ENCODE data around the gene PLEKHG7.
A peak's percentile ranks its signal among the peaks of the same experiment; 100 is the strongest.

PLEKHG7 gene

GRCh38 chr12:92794814-92795213 lies 92.0 kb downstream of the PLEKHG7 start:
- DNase-seq (ENCODE audit: low spot score) = no peak

GRCh38 chr12:92796650-92797049 lies 93.9 kb downstream of the PLEKHG7 start:
- DNase-seq (ENCODE audit: low spot score) (peak; percentile 14), FAIRE-seq (peak; percentile 60)

More at GRCh38 chr12:92794814-92795213, 92.0 kb downstream of the PLEKHG7 start:
- no peak for FAIRE-seq

DNA sequence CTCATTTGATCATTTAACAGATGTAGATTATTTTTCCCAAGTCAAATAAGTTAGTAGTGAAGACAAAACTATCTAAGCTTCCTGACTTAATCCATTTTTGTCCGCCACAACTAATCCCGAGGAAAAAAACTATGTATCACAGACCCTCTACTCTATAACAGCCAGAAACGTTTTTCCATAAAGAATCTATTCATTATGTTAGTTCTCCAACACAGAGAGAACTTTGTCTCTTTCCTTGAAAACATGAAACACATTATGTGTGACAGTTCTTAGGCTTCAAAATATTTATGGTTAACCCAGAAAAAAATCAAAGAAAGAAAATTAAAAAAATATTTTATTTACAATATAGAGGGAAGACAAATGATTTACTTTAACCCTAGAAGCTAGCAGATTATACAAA lies 100.1 kb downstream of the PLEKHG7 start:
- no peak for FAIRE-seq
- DNase-seq (ENCODE audit: low spot score) = no peak

DNA sequence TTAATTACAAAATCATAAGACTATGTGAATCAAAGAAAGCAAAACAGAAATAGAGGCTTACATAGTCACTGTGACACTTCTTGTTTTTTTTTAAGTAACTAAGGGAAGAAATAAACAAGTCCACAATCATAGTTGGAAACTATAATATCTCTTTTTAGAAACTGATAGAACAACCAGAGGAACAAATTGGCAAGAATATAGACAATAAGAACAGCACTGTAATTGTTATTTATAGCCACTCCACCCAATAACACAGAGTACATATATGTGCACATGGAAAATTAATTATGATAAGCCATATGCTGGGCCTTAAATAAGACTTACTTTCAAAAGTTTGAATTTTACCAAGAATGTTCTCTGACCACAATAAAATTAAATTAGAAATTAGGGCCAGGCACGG lies 101.1 kb downstream of the PLEKHG7 start:
- no peak for FAIRE-seq

GRCh38 chr12:92810370-92810769 lies 107.6 kb downstream of the PLEKHG7 start:
- FAIRE-seq = no peak
- no peak for DNase-seq (ENCODE audit: low spot score)

More for the DNA sequence above, 101.1 kb downstream of the PLEKHG7 start:
- no peak for DNase-seq (ENCODE audit: low spot score)

DNA sequence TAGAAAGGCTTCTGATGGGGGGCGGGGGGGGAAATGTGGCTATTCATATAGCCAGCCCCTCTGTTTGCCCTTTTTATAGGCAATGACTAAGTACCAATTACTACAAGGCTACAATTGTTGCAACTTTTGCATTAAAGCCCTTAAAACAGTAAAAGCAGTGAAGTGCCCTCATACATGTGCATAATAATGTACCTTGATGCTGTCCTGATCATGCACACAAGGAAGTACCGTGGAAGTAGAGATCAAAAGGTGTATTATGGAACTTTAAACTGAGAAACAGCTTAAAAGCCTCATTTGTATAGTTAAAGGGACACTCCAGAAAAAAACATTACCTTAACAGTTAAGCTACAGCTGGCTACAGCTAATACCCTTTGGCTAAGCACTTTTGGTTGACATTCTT lies 111.8 kb downstream of the PLEKHG7 start:
- FAIRE-seq = no peak

DNA sequence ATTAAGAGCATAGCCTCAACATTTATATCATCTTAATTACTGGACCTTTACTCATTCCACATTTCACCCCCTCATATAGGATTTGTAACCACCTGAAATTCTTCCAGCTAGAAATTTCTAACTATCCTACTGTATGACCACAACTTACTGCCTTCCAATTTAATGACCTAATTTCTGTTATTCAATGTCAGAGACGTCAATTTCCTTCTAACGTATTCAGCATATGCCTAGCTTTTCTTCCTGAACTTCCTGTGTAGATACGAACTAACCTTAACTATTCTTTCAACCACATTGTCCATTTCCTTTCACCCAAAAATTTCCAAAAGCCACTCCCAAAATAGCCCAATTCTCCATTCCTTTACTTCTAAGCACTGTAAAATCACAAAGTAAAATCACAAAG lies 118.4 kb downstream of the PLEKHG7 start:
- FAIRE-seq (no peak), DNase-seq (ENCODE audit: low spot score) (no peak)

More for the DNA sequence above, 111.8 kb downstream of the PLEKHG7 start:
- no peak for DNase-seq (ENCODE audit: low spot score)

All from RCC 7860 (cell line).